HCT116 (cell line): ENCODE data around the gene GNB4.

ENCODE experiments used
- CTCF ChIP-seq, 3 experiments: fragments of 200-600 bp in 1 of 3; sonication (generic) in 1 of 3; IDR thresholded peaks in 2 of 3; conservative IDR thresholded peaks in 1 of 3; 2 replicates each; pipeline ENCODE4 v1.5.1; 2012 to 2017; ENCODE audit warnings: low read depth in 2 of 3, low read length in 2 of 3, antibody characterized with exemption in 1 of 3, borderline replicate concordance in 1 of 3, control low read depth in 1 of 3, mild to moderate bottlenecking in 1 of 3, mixed read lengths in 1 of 3, mixed run types in 1 of 3, moderate library complexity in 1 of 3; ENCODE audit not compliant: insufficient read depth in 1 of 3
- EZH2 ChIP-seq: fragments of 200-600 bp; sonication (generic); IDR thresholded peaks from 2 replicates; pipeline ENCODE4 v1.6.1; 2017; ENCODE audit warnings: antibody characterized with exemption, mixed run types

GRCh38 chr3:179391906-179392305, 59.4 kb downstream of the GNB4 start:
- TF ChIP-seq CTCF (IDR thresholded peaks at IDR 0.05 in 2 of 3, conservative IDR thresholded peaks at IDR 0.05 in 1 of 3; ENCODE audit: borderline replicate concordance in 1 of 3, insufficient read depth in 1 of 3, low read depth in 2 of 3, low read length in 2 of 3) (no peak), EZH2 (no peak)
